Umbilical cord (tissue), 2 donors: ENCODE data around the gene GJA4. TPM values are rescaled to one million over a fixed set of nuclear protein-coding genes. Genes with fewer than 3 reads are reported as not detected.

Experiments used
- DNase-seq: peaks from one replicate; pipeline ENCODE4 v3.0.0-alpha.2; 2015; ENCODE audit warnings: low spot score
- total RNA-seq: library from RNA; depleted of rRNA; stranded (reverse); fragments of >200 nt; gene quantifications from one replicate; pipeline ENCODE4 v1.2.3, GENCODE V29; 2014; ENCODE audit warnings: low replicate concordance; ENCODE audit not compliant: insufficient read depth

GJA4 gene
- total RNA-seq, 1 donor from 2014 or later: 3.4 TPM

GRCh38 chr1:34831721-34832246 is 39.0 kb downstream of the GJA4 start:
- DNase-seq: no peak

- DNase-seq: no peak
These were observed 40.9 kb downstream of the GJA4 start for GRCh38 chr1:34833711-34834110.

- no peak for DNase-seq
These were observed 46.9 kb downstream of the GJA4 start for GRCh38 chr1:34839526-34840305.

- no peak for DNase-seq
These were observed 47.6 kb downstream of the GJA4 start for GRCh38 chr1:34840426-34840825.

- no peak for DNase-seq
These were observed 49.3 kb downstream of the GJA4 start for GRCh38 chr1:34842073-34842472.

GRCh38 chr1:34842952-34843371 is 50.2 kb downstream of the GJA4 start:
- DNase-seq: no peak

- DNase-seq: no peak
These were observed 50.8 kb downstream of the GJA4 start for GRCh38 chr1:34843392-34844251.

GRCh38 chr1:34844252-34844634 is 51.4 kb downstream of the GJA4 start:
- DNase-seq: no peak

Other genes with a start within 250 kb of the GJA4 start
- gene GJB5, start 38.0 kb upstream of the GJA4 start, total RNA-seq: 4.3 TPM
- 0.24 TPM for gene GJB4, start 33.3 kb upstream of the GJA4 start, total RNA-seq
- gene GJB3, start 11.8 kb upstream of the GJA4 start, total RNA-seq: 6.3 TPM
- 23.4 TPM for gene SMIM12, start 66.8 kb downstream of the GJA4 start, total RNA-seq
- gene DLGAP3, start 136.7 kb downstream of the GJA4 start, total RNA-seq: 0.24 TPM
- 23.6 TPM for gene TMEM35B, start 192.3 kb downstream of the GJA4 start, total RNA-seq
- 24.3 TPM for gene ZMYM6, start 238.9 kb downstream of the GJA4 start, total RNA-seq